NCI-H460 (cell line): ENCODE data around the gene ABCA9. TPM values are rescaled to one million over a fixed set of nuclear protein-coding genes. Genes with fewer than 3 reads are reported as not detected.

Experiments
- small RNA-seq, 2 experiments: library from RNA; depleted of rRNA; stranded (forward); fragments of <200 nt; gene quantifications; one replicate each; pipeline ENCODE3, GENCODE V24; 2014
- total RNA-seq: library from RNA; depleted of rRNA; stranded (reverse); fragments of >200 nt; shearing (Covaris generic); gene quantifications from 2 replicates; pipeline ENCODE4 v1.2.3, GENCODE V29; 2014; rRNA removed

Gene ABCA9
- total RNA-seq, 1 experiment from 2014 or later, result 0.02 TPM

Small RNAs within 50 kb of the gene (small RNA-seq; reads per million reads assigned to genes)
- gene MIR4524B, result 0 reads per million in 2 experiments

Other genes starting within 250 kb of the ABCA9 start
- gene ABCA8, start 105.5 kb downstream of the ABCA9 start, total RNA-seq, result 24.4 and 27.4 TPM in 2 replicates
- gene ABCA6, start 81.0 kb upstream of the ABCA9 start, total RNA-seq, result 0.30 and 0.63 TPM in 2 replicates
- gene ABCA10, start 167.9 kb upstream of the ABCA9 start, total RNA-seq, result 6.9 and 7.2 TPM in 2 replicates